ENCODE data around the gene EDN1. TPM values are rescaled to one million over a fixed set of nuclear protein-coding genes. Genes with fewer than 3 reads are reported as not detected.

EDN1 gene
- total RNA-seq, 1 donor from 2014 or later, result 64.4 TPM

GRCh38 chr6:12269110-12269509, 21.1 kb upstream of the EDN1 start:
- Histone ChIP-seq H3K4me1 (ENCODE audit: insufficient read depth, low read length) (peaks cover 11% of the 10 kb centered on the region), H3K36me3 (ENCODE audit: insufficient read depth, low read length) (no peaks in the 10 kb centered on the region), H3K4me3 (ENCODE audit: insufficient read depth, low read depth, low read length) (no peak overlapping the region), H3K9ac (ENCODE audit: low read length) (no peak overlapping the region), H2AFZ (ENCODE audit: low read depth, low read length) (no peak overlapping the region), H4K20me1 (ENCODE audit: insufficient read depth, low read length) (no peaks in the 10 kb centered on the region), H3K9me3 (ENCODE audit: insufficient read depth, low read depth, low read length) (no peaks in the 10 kb centered on the region), H3K27me3 (ENCODE audit: insufficient read depth, low read length) (no peaks in the 10 kb centered on the region), H3K4me2 (ENCODE audit: low read length) (no peak overlapping the region), H3K27ac (ENCODE audit: low read depth, low read length) (no peak overlapping the region), H3K79me2 (ENCODE audit: insufficient read depth, low read length) (no peaks in the 10 kb centered on the region)
- Mint-ChIP-seq H3K36me3 (ENCODE audit: low read depth, unreplicated experiment) (no peaks in the 10 kb centered on the region), H3K27ac (ENCODE audit: unreplicated experiment) (no peak overlapping the region), H3K9me3 (ENCODE audit: unreplicated experiment) (peaks cover 13% of the 10 kb centered on the region), H3K4me1 (ENCODE audit: low read depth, unreplicated experiment) (peaks cover 18% of the 10 kb centered on the region), H3K4me3 (ENCODE audit: unreplicated experiment) (no peak overlapping the region), H3K27me3 (ENCODE audit: low read depth, unreplicated experiment) (no peaks in the 10 kb centered on the region)
- DNase-seq (ENCODE audit: low read depth), result no peak
- TF ChIP-seq CTCF (IDR thresholded peaks at IDR 0.05; ENCODE audit: insufficient read depth, low read depth, low read length) (no peak), EZH2 (IDR thresholded peaks at IDR 0.05; ENCODE audit: insufficient read depth, low read length) (no peak)
- FAIRE-seq, result no peak

GRCh38 chr6:12270551-12271230, 19.5 kb upstream of the EDN1 start:
- H3K4me1 ChIP-seq (ENCODE audit: insufficient read depth, low read length), result peaks cover 11% of the 10 kb centered on the region
- H2AFZ ChIP-seq (ENCODE audit: low read depth, low read length), result no peak overlapping the region
- TF ChIP-seq EZH2 (IDR thresholded peaks at IDR 0.05; ENCODE audit: insufficient read depth, low read length) (no peak), CTCF (IDR thresholded peaks at IDR 0.05; ENCODE audit: insufficient read depth, low read depth, low read length) (no peak)
- no peaks in the 10 kb centered on the region for H3K36me3 ChIP-seq (ENCODE audit: insufficient read depth, low read length)
- no peak overlapping the region for H3K4me3 Mint-ChIP-seq (ENCODE audit: unreplicated experiment)
- H3K36me3 Mint-ChIP-seq (ENCODE audit: low read depth, unreplicated experiment), result no peaks in the 10 kb centered on the region
- no peak overlapping the region for H3K27ac ChIP-seq (ENCODE audit: low read depth, low read length)
- no peak overlapping the region for H3K4me2 ChIP-seq (ENCODE audit: low read length)
- FAIRE-seq, result no peak
- H3K4me3 ChIP-seq (ENCODE audit: insufficient read depth, low read depth, low read length), result no peak overlapping the region
- no peaks in the 10 kb centered on the region for H3K79me2 ChIP-seq (ENCODE audit: insufficient read depth, low read length)
- no peaks in the 10 kb centered on the region for H3K27me3 ChIP-seq (ENCODE audit: insufficient read depth, low read length)
- peaks cover 21% of the 10 kb centered on the region for H3K4me1 Mint-ChIP-seq (ENCODE audit: low read depth, unreplicated experiment)
- H3K9ac ChIP-seq (ENCODE audit: low read length), result no peak overlapping the region
- no peaks in the 10 kb centered on the region for H3K9me3 ChIP-seq (ENCODE audit: insufficient read depth, low read depth, low read length)
- no peaks in the 10 kb centered on the region for H4K20me1 ChIP-seq (ENCODE audit: insufficient read depth, low read length)
- no peak overlapping the region for H3K27ac Mint-ChIP-seq (ENCODE audit: unreplicated experiment)
- DNase-seq (ENCODE audit: low read depth), result no peak
- H3K27me3 Mint-ChIP-seq (ENCODE audit: low read depth, unreplicated experiment), result no peaks in the 10 kb centered on the region
- peaks cover 13% of the 10 kb centered on the region for H3K9me3 Mint-ChIP-seq (ENCODE audit: unreplicated experiment)

- no peaks in the 10 kb centered on the region for H3K9me3 ChIP-seq (ENCODE audit: insufficient read depth, low read depth, low read length)
- peaks cover 12% of the 10 kb centered on the region for H3K4me1 Mint-ChIP-seq (ENCODE audit: low read depth, unreplicated experiment)
- H3K27me3 ChIP-seq (ENCODE audit: insufficient read depth, low read length), result no peaks in the 10 kb centered on the region
- H3K27ac ChIP-seq (ENCODE audit: low read depth, low read length), result no peak overlapping the region
- no peak overlapping the region for H3K4me3 ChIP-seq (ENCODE audit: insufficient read depth, low read depth, low read length)
- H3K4me3 Mint-ChIP-seq (ENCODE audit: unreplicated experiment), result no peak overlapping the region
- no peak overlapping the region for H3K27ac Mint-ChIP-seq (ENCODE audit: unreplicated experiment)
- no peaks in the 10 kb centered on the region for H4K20me1 ChIP-seq (ENCODE audit: insufficient read depth, low read length)
- DNase-seq (ENCODE audit: low read depth), result no peak
- no peak for TF ChIP-seq CTCF (IDR thresholded peaks at IDR 0.05; ENCODE audit: insufficient read depth, low read depth, low read length)
- no peak for TF ChIP-seq EZH2 (IDR thresholded peaks at IDR 0.05; ENCODE audit: insufficient read depth, low read length)
- no peak overlapping the region for H3K4me2 ChIP-seq (ENCODE audit: low read length)
- H3K36me3 ChIP-seq (ENCODE audit: insufficient read depth, low read length), result no peaks in the 10 kb centered on the region
- H3K9ac ChIP-seq (ENCODE audit: low read length), result no peak overlapping the region
- no peak for FAIRE-seq
- peaks cover 13% of the 10 kb centered on the region for H3K9me3 Mint-ChIP-seq (ENCODE audit: unreplicated experiment)
- H3K36me3 Mint-ChIP-seq (ENCODE audit: low read depth, unreplicated experiment), result no peaks in the 10 kb centered on the region
- H3K4me1 ChIP-seq (ENCODE audit: insufficient read depth, low read length), result peaks cover 4% of the 10 kb centered on the region
- H3K27me3 Mint-ChIP-seq (ENCODE audit: low read depth, unreplicated experiment), result no peaks in the 10 kb centered on the region
- no peaks in the 10 kb centered on the region for H3K79me2 ChIP-seq (ENCODE audit: insufficient read depth, low read length)
- H2AFZ ChIP-seq (ENCODE audit: low read depth, low read length), result no peak overlapping the region
Observed at GRCh38 chr6:12271594-12271993, 18.6 kb upstream of the EDN1 start.

Measured in astrocyte (in vitro differentiated cells and primary cell).